ENCODE measurements around the gene LCT.

LCT gene

GRCh38 chr2:135741395-135742324 lies 95.3 kb downstream of the LCT start, which contains the start of gene UBXN4:
Gene UBXN4, plus strand, starts transcription at chr2:135741855. Its CDS starts 75 bp downstream, at chr2:135741930.
- DNase-seq (ENCODE audit: low spot score) = peak; percentile 95

- no peak for DNase-seq (ENCODE audit: low spot score)
Observed at GRCh38 chr2:135741043-135741394, 96.0 kb downstream of the LCT start.

- no peak for DNase-seq (ENCODE audit: low spot score)
Observed at GRCh38 chr2:135740206-135740605, 96.8 kb downstream of the LCT start.

Data from iPS-NIHi11 (cell line).